Esophagus squamous epithelium (tissue), 5 donors: Measurements from ENCODE around the gene WNT2. TPM values are rescaled to one million over a fixed set of nuclear protein-coding genes. Genes with fewer than 3 reads are reported as not detected.

Source experiments
- DNase-seq: peaks from one replicate; lab custom pipeline; 2025; lab: John Stamatoyannopoulos, UW
- H3K27ac ChIP-seq, 4 donors: fragments of 200-600 bp; sonication (generic); one replicate each; pipeline ENCODE4 v1.5.1; 2016 to 2019; ENCODE audit warnings: mild to moderate bottlenecking in 1 of 4
- H3K27me3 ChIP-seq, 4 donors: fragments of 200-600 bp; sonication (generic); 1 replicate in 3 of 4; 2 replicates in 1 of 4; pipeline versions ENCODE4 v1.5.1 to v1.6.0; 2017 to 2021; ENCODE audit warnings: antibody characterized with exemption in 1 of 4
- H3K36me3 ChIP-seq, 3 donors: fragments of 200-600 bp; sonication (generic); one replicate each; pipeline ENCODE4 v1.5.1; 2016 to 2019
- H3K4me1 ChIP-seq, 3 donors: fragments of 200-600 bp; sonication (generic); one replicate each; pipeline ENCODE4 v1.5.1; 2017 to 2019
- H3K4me3 ChIP-seq, 4 donors: fragments of 200-600 bp; sonication (generic); 1 replicate in 3 of 4; 2 replicates in 1 of 4; pipeline ENCODE4 v1.5.1; 2016 to 2019; ENCODE audit warnings: mild to moderate bottlenecking in 2 of 4, moderate library complexity in 1 of 4
- H3K9me3 ChIP-seq, 3 donors: fragments of 200-600 bp; sonication (generic); one replicate each; pipeline ENCODE4 v1.5.1; 2016 to 2019
- POLR2A ChIP-seq, 4 donors: fragments of 450-650 bp; IDR thresholded peaks; one replicate each; pipeline ENCODE4 v1.6.1; 2017; ENCODE audit warnings: antibody characterized with exemption in 4 of 4, mild to moderate bottlenecking in 4 of 4, moderate library complexity in 3 of 4
- WGBS, 2 donors: methylation state at CpG; one replicate each; pipeline ENCODE4 v1.1.5; 2018; 5-methylcytosine and 5-hydroxymethylcytosine counted together
- intact Hi-C: fragments of 100-400 bp; cut with DNase I; formaldehyde crosslinking; loops from one replicate; pipeline ENCODE4 v1.15.0; 2022
- total RNA-seq, 4 donors: library from RNA; depleted of rRNA; stranded (reverse); fragments of >200 nt; gene quantifications; one replicate each; pipeline ENCODE4 v1.1.0, GENCODE V29; 2016
- TF ChIP-seq, protein P1 (sequence below), 6 experiments: fragments of 450-650 bp in 4 of 6; fragments of 200-600 bp in 2 of 6; sonication (generic) in 2 of 6; IDR thresholded peaks; one replicate each; pipeline ENCODE4 v1.5.1; 2016 to 2019; ENCODE audit warnings: antibody characterized with exemption in 6 of 6, mild to moderate bottlenecking in 4 of 6, moderate library complexity in 4 of 6
- donor health status: DM: yes; HTN: yes; CAD: no.

The WNT2 gene
- total RNA-seq, 4 donors from 2014 or later: not detected

GRCh38 chr7:117284692-117285091, 38.2 kb downstream of the WNT2 start:
- DNase-seq: no peak
- Histone ChIP-seq H3K27ac (no peak overlapping the region), H3K4me3 (no peak overlapping the region), H3K27me3 (no peaks in the 10 kb centered on the region), H3K4me1 (peaks cover 0 to 15% (median 0%) of the 10 kb centered on the region in 3 donors), H3K36me3 (no peaks in the 10 kb centered on the region), H3K9me3 (no peaks in the 10 kb centered on the region)
- TF ChIP-seq, protein P1, sequence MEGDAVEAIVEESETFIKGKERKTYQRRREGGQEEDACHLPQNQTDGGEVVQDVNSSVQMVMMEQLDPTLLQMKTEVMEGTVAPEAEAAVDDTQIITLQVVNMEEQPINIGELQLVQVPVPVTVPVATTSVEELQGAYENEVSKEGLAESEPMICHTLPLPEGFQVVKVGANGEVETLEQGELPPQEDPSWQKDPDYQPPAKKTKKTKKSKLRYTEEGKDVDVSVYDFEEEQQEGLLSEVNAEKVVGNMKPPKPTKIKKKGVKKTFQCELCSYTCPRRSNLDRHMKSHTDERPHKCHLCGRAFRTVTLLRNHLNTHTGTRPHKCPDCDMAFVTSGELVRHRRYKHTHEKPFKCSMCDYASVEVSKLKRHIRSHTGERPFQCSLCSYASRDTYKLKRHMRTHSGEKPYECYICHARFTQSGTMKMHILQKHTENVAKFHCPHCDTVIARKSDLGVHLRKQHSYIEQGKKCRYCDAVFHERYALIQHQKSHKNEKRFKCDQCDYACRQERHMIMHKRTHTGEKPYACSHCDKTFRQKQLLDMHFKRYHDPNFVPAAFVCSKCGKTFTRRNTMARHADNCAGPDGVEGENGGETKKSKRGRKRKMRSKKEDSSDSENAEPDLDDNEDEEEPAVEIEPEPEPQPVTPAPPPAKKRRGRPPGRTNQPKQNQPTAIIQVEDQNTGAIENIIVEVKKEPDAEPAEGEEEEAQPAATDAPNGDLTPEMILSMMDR (IDR thresholded peaks at IDR 0.05): no peak
- no peak for TF ChIP-seq POLR2A (IDR thresholded peaks at IDR 0.05)
- intact Hi-C loops: no loop called here
- 87 to 92% methylated on average over 5 of the region's 5 CpGs for WGBS, 2 donors

- intact Hi-C loops: no loop called here
- H3K9me3 ChIP-seq: no peaks in the 10 kb centered on the region
- no peak for TF ChIP-seq POLR2A (IDR thresholded peaks at IDR 0.05)
- H3K4me1 ChIP-seq: peaks cover 0 to 15% (median 0%) of the 10 kb centered on the region in 3 donors
- H3K4me3 ChIP-seq: no peak overlapping the region
- no peaks in the 10 kb centered on the region for H3K27me3 ChIP-seq
- no peak overlapping the region for H3K27ac ChIP-seq
- DNase-seq: no peak
- WGBS, 2 donors: 81 to 94% methylated on average over 6 of the region's 6 CpGs
- no peaks in the 10 kb centered on the region for H3K36me3 ChIP-seq
These were observed 39.1 kb downstream of the WNT2 start for GRCh38 chr7:117283779-117284178.

- H3K4me3 ChIP-seq: no peak overlapping the region
- 75 to 77% methylated on average over 3 of the region's 3 CpGs for WGBS, 2 donors
- no peak for DNase-seq
- no peaks in the 10 kb centered on the region for H3K9me3 ChIP-seq
- H3K4me1 ChIP-seq: peaks cover 0 to 15% (median 0%) of the 10 kb centered on the region in 3 donors
- intact Hi-C loops: no loop called here
- no peak overlapping the region for H3K27ac ChIP-seq
- TF ChIP-seq, protein P1 (IDR thresholded peaks at IDR 0.05): no peak
- no peak for TF ChIP-seq POLR2A (IDR thresholded peaks at IDR 0.05)
- H3K27me3 ChIP-seq: no peaks in the 10 kb centered on the region
- H3K36me3 ChIP-seq: no peaks in the 10 kb centered on the region
These were observed 39.5 kb downstream of the WNT2 start for GRCh38 chr7:117283371-117283770.

GRCh38 chr7:117282239-117282812, 40.5 kb downstream of the WNT2 start:
- Histone ChIP-seq H3K4me1 (peaks cover 0 to 15% (median 0%) of the 10 kb centered on the region in 3 donors), H3K27me3 (no peaks in the 10 kb centered on the region), H3K36me3 (no peaks in the 10 kb centered on the region), H3K4me3 (no peak overlapping the region), H3K27ac (no peak overlapping the region), H3K9me3 (no peaks in the 10 kb centered on the region)
- intact Hi-C loops: no loop called here
- no peak for DNase-seq
- TF ChIP-seq POLR2A (IDR thresholded peaks at IDR 0.05): no peak
- TF ChIP-seq, protein P1 (IDR thresholded peaks at IDR 0.05): no peak
- 50 to 67% methylated on average over 1 of the region's 1 CpG for WGBS, 2 donors

DNA sequence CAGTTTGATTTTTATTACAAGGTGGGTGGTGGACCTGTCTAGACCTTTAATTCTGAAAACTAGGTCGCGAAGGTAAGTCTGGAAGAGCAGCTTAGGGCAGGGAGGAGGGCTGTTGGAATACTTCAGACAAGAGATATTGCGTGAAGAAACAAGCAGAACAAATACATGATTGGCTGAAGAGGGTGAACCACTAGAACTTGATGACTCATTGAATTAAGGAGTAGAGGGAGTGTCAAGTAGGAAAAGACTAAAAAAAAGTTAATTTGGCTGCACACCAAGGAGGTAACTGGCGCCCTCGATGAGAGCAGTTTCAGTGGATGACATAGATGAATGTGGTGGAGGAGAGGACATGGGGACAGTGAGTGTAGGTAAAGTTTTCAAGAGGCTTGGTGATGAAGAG, 41.3 kb downstream of the WNT2 start:
- 41 to 52% methylated on average over 5 of the region's 5 CpGs for WGBS, 2 donors
- no peak overlapping the region for H3K27ac ChIP-seq
- no peaks in the 10 kb centered on the region for H3K27me3 ChIP-seq
- no peaks in the 10 kb centered on the region for H3K9me3 ChIP-seq
- TF ChIP-seq POLR2A (IDR thresholded peaks at IDR 0.05): no peak
- TF ChIP-seq, protein P1 (IDR thresholded peaks at IDR 0.05): no peak
- no peaks in the 10 kb centered on the region for H3K36me3 ChIP-seq
- intact Hi-C loops: no loop called here
- DNase-seq: no peak
- H3K4me1 ChIP-seq: peaks cover 0 to 15% (median 0%) of the 10 kb centered on the region in 3 donors
- no peak overlapping the region for H3K4me3 ChIP-seq
